Measurements from ENCODE around the gene KLHL4. TPM values are rescaled to one million over a fixed set of nuclear protein-coding genes. Genes with fewer than 3 reads are reported as not detected.

KLHL4 gene
- total RNA-seq, 1 donor from 2014 or later = 0.58 TPM

GRCh38 chrX:87580862-87581261 is 63.3 kb downstream of the KLHL4 start:
- no peak overlapping the region for H3K4me3 ChIP-seq (ENCODE audit: low read depth, low read length)
- DNase-seq (ENCODE audit: low read depth) = no peak
- TF ChIP-seq, protein P1, sequence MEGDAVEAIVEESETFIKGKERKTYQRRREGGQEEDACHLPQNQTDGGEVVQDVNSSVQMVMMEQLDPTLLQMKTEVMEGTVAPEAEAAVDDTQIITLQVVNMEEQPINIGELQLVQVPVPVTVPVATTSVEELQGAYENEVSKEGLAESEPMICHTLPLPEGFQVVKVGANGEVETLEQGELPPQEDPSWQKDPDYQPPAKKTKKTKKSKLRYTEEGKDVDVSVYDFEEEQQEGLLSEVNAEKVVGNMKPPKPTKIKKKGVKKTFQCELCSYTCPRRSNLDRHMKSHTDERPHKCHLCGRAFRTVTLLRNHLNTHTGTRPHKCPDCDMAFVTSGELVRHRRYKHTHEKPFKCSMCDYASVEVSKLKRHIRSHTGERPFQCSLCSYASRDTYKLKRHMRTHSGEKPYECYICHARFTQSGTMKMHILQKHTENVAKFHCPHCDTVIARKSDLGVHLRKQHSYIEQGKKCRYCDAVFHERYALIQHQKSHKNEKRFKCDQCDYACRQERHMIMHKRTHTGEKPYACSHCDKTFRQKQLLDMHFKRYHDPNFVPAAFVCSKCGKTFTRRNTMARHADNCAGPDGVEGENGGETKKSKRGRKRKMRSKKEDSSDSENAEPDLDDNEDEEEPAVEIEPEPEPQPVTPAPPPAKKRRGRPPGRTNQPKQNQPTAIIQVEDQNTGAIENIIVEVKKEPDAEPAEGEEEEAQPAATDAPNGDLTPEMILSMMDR (conservative IDR thresholded peaks at IDR 0.05; ENCODE audit: low read depth, low read length) = no peak

DNA sequence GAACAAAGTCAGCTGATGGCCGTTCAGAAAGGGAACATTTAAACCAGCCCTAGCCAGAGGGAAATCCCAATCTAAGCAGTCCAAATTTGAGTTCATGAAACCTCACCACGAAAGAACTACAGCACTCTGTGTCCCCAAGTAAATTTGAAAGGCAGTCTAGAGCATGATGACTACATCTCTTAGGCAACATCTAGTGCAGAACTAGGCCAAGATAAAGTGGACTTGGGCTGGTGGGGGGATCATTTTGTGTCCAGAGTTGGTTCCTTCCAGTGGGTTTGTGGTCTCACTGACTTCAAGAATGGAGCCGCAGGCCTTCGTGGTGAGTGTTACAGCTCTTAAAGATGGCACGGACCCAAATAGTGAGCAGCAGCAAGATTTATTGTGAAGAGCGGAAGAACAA is 64.9 kb downstream of the KLHL4 start:
- DNase-seq (ENCODE audit: low read depth) = no peak
- no peak overlapping the region for H3K4me3 ChIP-seq (ENCODE audit: low read depth, low read length)
- TF ChIP-seq, protein P1 (conservative IDR thresholded peaks at IDR 0.05; ENCODE audit: low read depth, low read length) = no peak

DNA sequence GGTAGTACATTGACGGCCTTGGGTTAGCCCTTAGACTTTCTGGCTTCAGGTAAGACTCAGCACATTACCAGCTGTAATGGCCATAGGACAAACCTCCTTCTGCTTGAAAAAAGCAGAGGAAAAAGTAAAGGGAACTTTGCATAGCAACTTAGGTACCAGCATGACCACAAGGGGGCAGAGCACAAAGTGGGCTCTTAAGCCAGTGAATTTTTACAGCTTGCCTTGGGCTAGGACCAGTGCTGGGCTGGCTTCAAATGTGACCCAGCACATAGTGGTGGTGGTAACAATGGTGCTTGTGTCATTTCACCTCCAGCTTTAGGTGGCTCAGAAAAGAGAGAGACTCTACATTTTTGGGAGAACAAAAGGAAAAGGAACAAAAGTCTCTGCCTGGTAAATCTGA is 66.1 kb downstream of the KLHL4 start:
- TF ChIP-seq, protein P1 (conservative IDR thresholded peaks at IDR 0.05; ENCODE audit: low read depth, low read length) = peak; percentile 54
- H3K4me3 ChIP-seq (ENCODE audit: low read depth, low read length) = no peak overlapping the region
- DNase-seq (ENCODE audit: low read depth) = no peak

GRCh38 chrX:87616371-87616770 is 98.8 kb downstream of the KLHL4 start:
- TF ChIP-seq, protein P1 (conservative IDR thresholded peaks at IDR 0.05; ENCODE audit: low read depth, low read length) = no peak
- no peak for DNase-seq (ENCODE audit: low read depth)

GRCh38 chrX:87621697-87622096 is 104.1 kb downstream of the KLHL4 start:
- TF ChIP-seq, protein P1 (conservative IDR thresholded peaks at IDR 0.05; ENCODE audit: low read depth, low read length) = no peak
- H3K4me3 ChIP-seq (ENCODE audit: low read depth, low read length) = no peak overlapping the region
- DNase-seq (ENCODE audit: low read depth) = no peak

More at GRCh38 chrX:87616371-87616770, 98.8 kb downstream of the KLHL4 start:
- H3K4me3 ChIP-seq (ENCODE audit: low read depth, low read length) = no peak overlapping the region

GRCh38 chrX:87626996-87627395 is 109.4 kb downstream of the KLHL4 start:
- TF ChIP-seq, protein P1 (conservative IDR thresholded peaks at IDR 0.05; ENCODE audit: low read depth, low read length) = no peak

DNA sequence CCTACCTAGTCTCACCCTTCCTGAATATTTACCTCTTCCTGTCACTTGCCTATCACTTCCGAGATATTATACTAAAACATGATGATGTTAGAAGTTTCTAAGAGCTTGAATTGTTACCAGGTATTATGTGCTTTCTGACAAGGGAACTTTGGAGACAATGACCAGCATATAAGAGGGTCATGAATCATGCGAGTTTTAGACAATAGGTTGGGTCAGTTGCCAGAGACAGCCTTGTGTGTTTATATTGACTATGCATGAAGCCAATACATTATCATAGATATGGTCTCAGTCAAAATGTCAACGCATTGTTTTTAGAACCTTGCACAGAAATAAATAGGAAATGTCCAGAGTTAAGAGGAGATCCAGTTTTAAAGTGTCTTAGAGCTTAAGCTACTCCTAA is 116.8 kb downstream of the KLHL4 start:
- no peak overlapping the region for H3K4me3 ChIP-seq (ENCODE audit: low read depth, low read length)
- TF ChIP-seq, protein P1 (conservative IDR thresholded peaks at IDR 0.05; ENCODE audit: low read depth, low read length) = no peak
- no peak for DNase-seq (ENCODE audit: low read depth)

More at GRCh38 chrX:87626996-87627395, 109.4 kb downstream of the KLHL4 start:
- no peak for DNase-seq (ENCODE audit: low read depth)
- no peak overlapping the region for H3K4me3 ChIP-seq (ENCODE audit: low read depth, low read length)

All from epithelial cell of proximal tubule (primary cell).